HG03342 (cell line): ENCODE results near the gene SURF1.
"Not testable (repeated sequence)": the region's sequence is repeated elsewhere in the genome, so short reads cannot be mapped to it uniquely, and the experiment has no call there.

Experiments
- ATAC-seq: cut with Tn5 transposase; IDR thresholded peaks from one replicate; pipeline ENCODE4 v1.9.1; 2021; ENCODE audit warnings: mild to moderate bottlenecking, moderate library complexity; ENCODE audit not compliant: unreplicated experiment

Gene SURF1

DNA sequence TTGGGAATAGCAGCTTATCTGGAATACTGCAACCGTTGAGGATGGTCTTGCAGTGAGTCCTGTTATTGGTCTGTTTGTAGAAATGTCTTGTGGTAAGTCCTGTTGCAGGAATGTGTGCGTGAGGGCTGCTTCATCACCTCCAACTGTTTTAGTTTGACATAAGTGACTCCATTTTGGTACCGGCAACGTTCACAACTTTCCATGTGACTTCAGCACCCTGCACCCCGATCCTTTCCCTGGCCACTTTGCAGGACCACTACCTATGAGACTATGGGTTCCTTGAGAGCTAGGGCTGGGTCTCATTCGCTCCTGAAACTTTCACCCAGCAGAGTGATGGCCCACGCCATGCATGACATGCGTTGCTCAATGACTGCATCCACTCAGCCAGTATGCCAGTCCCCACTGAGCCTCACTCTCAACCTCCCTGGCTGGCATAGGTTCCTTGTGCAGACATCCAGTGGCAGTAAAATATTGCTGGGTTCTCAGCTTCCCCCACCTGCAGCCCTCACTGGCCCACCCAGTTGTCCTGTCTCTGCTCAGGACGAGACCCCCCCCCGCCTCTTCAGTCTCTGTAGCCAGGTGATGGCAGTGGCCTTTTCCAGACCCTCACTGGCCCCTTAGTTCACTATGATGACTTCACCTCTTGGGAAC is 28.3 kb downstream of the SURF1 start:
- no peak for ATAC-seq

DNA sequence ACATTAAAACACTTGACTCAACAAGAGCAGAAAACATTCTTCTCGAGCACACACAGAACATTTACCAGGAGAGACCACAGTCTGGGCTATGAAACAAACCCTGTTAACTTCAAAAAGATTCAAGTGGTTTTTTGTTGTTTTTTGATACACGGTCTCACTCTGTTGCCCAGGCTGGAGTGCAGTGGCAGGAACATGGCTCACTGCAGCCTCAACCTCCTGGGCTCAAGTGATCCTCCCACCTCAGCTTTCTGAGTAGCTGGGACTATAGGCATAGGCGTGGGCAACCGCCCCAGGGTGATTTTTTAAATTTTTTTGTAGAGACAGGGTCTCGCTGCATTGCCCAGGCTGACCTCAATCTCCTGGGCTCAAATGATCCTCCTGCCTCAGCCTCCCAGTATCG is 29.3 kb downstream of the SURF1 start:
- not testable (repeated sequence) for ATAC-seq

DNA sequence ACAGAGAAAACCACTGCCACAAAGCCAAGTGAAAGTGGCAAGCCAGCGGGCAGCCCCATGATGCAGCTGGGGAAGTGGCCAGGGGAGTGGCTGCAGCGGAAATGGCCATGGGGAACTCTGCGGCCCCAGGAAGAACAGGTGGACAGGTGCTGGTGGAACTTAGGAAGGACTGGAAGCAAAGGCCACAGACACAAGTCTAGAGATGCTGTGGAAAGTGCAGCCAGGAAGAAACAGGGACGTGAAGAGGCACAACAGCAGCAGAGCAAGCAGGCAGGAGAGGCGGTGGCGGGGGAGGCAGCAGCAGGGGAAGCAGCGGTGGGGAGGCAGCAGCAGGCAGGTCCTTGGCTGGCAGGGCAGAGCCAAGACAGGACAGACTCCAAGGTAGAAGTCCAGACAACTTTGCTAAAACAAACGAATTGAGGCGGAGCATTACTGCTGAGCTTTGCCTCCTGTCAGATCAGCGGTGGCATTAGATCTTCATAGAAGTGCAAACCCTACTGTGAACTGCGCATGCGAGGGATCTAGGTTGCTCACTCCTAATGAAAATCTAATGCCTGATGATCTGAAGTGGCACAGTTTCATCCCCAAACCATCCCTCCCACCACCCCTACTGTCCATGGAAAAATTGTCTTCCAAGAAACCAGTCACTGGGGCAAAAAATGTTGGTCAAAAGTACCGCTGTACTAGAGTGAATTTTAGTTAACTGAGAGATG is 32.1 kb downstream of the SURF1 start:
- ATAC-seq, result no peak

DNA sequence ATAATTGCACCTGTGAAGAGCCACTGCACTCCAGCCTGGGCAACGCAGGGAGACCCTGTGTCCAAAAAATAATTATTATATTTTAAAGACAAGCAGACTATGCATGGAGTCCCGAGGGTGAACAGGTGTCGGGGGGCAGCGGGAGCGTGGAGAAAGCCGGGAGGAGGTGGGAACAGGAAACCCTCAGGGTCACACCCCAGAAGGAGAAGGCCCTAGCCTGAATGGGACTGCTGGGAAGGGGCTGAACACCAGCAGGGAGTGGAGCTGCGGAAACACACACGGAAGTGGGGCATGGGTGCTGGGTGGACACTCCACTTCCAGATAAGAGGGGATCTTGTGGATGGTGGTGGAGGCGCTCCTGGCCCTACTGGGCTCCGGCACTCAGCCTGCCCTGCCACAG is 33.1 kb downstream of the SURF1 start:
- no peak for ATAC-seq

DNA sequence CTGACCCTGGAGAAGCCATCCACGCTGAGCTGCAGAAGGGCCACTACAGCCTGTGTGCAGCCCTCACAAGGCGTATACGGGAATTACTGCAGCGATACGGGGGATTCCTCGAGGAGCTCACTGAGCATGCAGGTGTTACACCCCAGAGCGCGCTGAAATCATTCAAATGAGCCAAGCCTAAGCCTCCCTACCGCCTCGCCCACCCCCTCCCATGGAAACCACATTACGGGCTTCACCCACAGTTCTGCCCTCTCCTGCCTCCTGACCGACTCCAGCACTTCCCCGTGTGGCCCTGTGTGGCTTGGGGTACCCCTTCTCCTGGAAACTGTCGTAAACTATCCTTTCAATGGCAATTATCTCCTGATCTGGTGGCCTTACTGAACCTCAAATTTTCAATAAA is 33.6 kb downstream of the SURF1 start:
- no peak for ATAC-seq

DNA sequence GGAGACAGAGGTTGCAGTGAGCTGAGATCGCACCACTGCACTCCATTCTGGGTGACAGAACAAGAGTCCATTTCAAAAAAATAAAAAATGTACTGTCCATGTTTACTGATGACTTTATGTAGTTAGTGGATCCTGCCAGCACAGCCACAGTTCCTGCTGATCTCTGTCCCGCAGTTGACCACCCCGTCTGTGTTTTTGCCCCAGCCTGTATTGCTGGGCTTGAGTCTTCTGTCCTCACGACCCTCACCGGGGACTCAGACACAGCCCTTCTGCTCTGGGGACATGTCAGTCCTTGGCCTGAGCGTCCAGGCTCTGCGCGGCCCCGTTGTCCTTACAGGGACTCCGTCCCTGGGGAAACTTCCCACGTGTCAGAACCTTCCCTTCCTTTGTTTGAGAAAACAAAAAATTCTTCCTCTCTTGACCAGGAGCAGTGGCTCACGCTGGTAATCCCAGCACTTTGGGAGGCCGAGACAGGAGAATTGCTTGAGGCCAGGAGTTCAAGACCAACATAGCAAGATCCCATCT is 34.8 kb downstream of the SURF1 start:
- ATAC-seq, result no peak

DNA sequence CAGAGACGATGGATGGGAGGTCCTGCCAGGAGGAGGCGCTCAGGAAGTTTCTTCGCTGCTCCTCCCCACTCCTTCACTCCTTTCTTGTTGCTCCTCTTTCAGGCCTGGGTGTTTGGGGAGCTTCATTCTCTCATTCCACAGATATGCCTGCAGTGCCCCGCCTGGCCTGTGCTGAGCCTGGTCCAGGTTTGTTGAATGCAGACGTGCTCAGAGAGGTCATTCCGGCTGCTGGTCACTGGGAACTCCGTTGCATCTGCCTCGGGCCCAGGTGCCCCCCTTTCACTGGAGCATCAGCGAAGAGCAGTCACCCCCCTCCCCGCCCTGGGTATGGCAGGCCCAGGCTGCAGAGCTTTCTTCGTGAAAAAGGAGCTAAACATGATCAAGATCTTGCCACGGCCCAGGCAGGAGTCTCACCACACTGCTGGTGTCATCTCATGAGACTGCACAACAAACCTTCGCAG is 35.8 kb downstream of the SURF1 start:
- no peak for ATAC-seq

DNA sequence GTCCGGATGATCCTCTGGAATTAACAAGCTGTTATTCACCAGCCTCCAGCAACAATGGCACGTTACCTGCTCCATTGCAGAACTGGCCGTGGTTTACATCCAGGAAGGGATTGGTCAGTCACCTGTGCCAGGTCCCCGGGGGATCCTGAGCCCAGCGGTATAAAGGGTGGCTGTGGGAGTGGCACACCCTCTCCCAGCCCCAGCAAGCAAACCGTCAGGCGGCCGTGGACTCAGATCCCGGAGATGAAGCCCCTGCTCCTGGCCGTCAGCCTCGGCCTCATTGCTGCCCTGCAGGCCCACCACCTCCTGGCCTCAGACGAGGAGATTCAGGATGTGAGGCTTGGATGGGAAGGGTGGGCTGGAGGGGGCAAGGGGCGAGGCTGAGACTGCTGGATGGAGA is 38.7 kb downstream of the SURF1 start:
- not testable (repeated sequence) for ATAC-seq

DNA sequence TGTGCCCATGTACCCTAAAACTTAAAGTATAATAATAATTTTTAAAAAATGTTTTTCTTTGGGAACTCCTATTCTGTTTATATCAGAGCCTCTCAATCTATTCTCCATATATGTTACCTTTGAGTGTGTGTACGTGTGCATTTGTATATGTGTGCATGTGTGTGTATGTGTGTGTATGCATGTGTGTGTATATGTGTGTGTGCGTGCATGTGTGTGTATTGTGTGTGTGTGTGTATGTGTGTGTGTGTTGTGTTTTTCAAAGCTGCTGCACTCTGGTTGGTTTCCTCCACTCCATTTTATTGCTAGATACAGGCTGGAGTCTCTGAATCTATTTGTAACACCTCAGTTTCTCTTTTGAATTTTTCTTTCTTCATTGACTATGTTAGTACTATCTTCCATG is 40.3 kb downstream of the SURF1 start:
- no peak for ATAC-seq

DNA sequence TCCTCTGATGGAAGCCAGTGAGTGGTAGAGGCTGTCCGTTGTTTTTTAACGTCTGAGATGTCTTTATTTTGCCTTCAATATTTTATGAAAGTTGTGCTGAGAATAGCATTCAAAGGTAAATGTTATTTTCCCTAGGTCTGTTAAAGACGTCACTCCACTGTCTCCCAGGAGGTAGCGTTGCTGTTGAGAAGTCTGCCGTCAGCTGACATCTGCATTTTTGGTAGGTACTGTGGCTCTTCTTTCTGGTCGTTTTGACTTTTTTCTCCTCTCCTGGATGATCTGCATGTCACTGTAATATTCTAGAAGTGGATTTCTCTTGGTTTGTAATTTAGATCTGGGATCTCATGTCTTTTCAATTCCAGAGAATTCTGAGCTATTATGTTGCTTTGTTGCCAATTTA is 46.7 kb downstream of the SURF1 start:
- no peak for ATAC-seq

DNA sequence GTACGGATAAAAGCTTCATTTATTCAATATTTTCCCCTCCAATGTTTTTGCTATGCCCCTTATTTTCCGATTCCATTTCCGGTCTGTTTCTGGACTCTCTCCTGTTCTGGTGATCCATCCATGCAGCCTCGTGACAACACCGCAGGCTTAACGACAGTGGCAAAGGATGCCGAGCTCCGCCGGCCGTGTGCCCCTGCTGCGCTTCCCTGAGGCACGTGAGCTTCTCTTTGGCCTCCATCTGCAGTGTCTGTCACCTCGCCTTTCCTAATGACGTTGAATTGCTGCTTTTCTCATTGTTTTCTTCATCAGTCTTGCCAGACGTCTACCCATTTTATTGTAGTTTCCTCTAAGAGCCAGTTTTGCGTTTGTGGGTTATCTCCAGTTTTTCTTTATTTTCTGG is 49.0 kb downstream of the SURF1 start:
- no peak for ATAC-seq

DNA sequence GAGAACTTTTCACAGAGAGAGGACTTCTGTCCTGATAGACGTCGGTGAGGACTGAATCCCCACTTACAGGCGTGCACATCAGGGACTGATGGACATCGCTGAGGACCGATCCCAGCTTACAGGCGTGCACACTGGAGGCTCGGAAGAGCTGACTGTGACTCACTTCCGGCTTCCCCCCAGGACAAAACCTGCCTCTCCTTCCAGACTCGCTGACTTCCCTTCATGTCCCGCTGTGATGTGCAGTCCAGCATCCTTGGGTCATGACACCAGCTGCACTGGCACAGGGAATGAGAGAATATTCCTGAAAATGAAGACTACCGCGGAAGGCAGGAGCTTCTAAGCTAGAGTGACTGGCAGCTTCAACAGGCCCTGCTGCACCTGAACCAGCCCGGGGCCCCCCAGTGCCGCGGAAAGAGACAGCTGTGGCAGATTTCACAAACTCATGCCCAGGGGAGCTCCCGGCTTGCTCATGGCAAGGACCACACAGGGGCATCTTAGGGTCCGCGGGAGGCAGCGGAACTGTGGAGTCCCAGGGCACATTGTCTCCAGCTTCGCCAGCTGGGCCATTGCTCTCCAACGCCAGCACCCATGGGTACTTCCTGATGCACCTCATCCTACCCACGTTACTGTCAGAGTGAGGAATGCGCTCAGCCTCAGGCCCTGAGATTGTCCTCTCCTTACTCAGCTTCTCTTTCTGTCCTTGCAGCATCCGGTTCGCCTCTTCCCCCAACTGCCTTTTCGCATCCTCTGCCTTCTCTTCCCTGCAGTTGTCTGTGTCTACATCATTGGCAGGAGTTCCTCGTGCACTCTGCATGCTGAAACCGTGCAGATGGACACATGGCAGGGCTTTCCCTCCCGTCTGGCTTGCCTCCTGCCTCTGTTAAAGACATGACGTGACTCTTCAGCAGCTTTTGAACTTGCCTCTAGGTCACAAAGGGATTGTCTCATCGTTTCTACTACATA is 49.8 kb downstream of the SURF1 start:
- ATAC-seq, result no peak

DNA sequence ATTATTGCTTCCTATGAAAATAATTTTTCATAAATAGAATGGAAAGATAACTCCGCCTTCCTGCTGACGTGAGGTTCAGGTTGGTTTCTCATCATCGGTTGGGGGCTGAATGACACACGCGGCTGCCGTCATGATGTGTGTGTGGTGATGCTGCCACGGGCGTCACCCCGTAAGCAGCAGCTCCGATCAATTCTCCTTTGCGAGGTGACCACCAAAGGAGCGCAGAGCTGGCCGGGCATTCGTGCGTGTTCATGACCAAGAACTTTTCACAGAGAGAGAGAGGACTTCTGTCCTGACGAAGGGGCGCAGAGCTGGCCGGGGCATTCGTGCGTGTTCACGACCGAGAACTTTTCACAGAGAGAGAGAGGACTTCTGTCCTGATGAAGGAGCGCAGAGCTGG is 50.6 kb downstream of the SURF1 start:
- ATAC-seq, result no peak

DNA sequence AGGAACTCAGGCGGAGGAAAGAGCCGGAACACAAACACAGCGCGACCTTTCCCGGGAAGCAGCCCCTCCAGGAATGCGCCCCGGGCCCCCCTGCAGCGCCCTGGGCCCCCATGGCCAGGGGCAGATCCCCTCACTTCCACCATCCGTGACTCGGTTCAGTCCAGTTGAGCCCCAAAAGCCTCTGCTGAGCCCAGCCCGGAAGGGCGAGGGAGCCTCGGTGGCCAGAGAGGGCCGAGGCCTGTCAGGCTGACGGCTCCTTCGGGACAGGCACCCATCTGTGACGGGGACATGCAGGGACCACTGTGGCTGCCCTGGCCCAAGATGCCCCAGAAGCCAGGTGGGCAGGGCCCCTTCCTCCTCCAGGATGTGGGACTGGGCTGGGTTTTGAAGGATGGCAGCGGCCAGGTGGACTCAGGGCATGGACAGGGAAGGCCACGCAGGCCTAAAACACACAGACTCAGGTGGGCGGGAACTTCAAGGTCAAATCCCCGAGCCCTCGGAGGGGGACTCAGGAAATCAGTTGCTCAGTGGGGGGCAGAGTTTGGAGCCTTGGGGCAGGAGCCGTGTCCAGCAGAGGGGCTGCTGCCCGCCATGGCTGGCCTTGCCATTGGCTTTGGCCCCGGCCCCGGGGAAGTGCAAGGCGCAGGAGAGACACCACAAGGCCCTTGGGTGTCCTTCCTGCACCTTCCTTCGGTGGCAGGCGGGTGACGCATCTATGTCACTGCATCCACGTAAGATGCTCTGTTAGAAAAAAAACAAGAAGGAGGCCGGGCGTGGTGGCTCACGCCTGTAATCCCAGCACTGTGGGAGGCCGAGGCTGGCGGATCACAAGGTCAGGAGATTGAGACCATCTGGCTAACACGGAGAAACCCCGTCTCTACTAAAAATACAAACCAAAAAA is 51.6 kb downstream of the SURF1 start:
- no peak for ATAC-seq

DNA sequence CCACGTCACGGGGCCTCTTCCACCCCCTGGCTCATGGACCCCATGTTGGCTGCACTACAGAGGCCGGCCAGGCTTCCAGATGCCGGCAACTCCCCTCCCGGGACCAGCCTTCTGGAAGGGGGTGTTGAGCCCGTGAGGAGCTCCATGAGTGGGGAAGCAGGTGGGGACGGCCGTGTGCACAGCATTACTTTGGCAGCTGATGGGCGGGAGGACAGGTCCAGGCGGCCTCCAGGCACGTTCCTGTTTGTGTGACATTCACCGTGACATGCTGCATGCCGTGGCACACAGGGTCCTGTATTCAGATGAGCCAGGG is 52.2 kb downstream of the SURF1 start:
- ATAC-seq, result no peak

DNA sequence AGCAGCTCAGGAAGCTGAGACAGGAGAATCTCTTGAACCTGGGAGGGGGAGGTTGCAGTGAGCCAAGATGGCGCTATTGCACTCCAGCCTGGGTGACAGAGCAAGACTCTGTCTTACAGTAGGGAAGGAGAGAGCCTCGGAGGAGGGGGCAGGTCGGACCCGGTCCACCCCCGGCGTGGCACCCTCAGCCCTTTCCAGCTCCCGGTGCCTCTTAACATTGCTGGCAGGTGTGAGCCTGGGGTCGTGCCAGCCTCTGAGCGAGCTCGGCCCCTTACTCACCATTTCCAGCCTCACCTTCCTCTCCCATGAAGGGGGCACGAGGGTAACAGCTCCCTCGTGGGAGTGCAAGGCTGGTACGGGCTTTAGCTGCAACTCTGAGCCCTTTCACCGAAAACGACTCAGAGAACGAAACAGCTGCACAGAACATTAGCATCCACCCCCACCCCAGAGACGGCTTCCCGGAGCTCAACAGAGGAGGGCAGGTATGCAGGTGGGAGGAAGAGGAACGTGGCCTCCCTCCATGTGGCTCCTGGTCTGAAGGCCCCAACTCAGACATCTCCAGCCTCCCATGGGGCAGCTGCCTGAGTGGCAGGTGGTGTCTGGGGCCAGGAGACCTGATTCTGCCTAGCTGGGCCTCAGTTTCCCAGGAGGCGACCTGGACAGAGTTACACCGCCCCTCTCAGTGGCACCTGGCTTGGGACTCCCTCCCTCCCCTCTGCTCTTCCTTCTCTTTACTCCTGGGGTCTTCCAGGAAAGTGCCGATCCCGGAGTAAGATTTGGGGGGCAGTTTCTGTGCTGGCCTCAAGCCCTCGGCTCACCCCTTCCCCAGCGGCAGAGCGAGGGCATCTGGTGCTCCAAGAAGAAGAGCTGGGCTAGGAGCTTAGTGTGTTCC is 52.8 kb downstream of the SURF1 start:
- no peak for ATAC-seq
